ENCODE results near the gene WDR38.

GRCh38 chr9:124855566-124855943, 2.3 kb downstream of the WDR38 start:
- no peak for TF ChIP-seq DMAP1 (CRISPR knock-in tag; IDR thresholded peaks at IDR 0.05)
- no peak for TF ChIP-seq ZNF501 (CRISPR knock-in tag; IDR thresholded peaks at IDR 0.05)
- no peak for TF ChIP-seq ZNF281 (CRISPR knock-in tag; IDR thresholded peaks at IDR 0.05; ENCODE audit: borderline replicate concordance)
- TF ChIP-seq ZNF24 (IDR thresholded peaks at IDR 0.05): no peak
